NCI-H345 treated with DMSO at 0.1 percent for 48 hours (cell line): Measurements from ENCODE around the gene PHF21A.
A peak's percentile ranks its signal among the peaks of the same experiment; 100 is the strongest.

Experiments
- DNase-seq: peaks from one replicate; lab custom pipeline; 2025; ENCODE audit not compliant: unreplicated experiment; lab: John Stamatoyannopoulos, UW

Gene PHF21A

GRCh38 chr11:46121301-46121723, at the start of gene PHF21A:
Gene PHF21A, minus strand, starts transcription at chr11:46121454. Its CDS starts 37,235 bp downstream, at chr11:46084219.
- peak; percentile 62 for DNase-seq

GRCh38 chr11:46170797-46171196, 49.5 kb upstream of the PHF21A start:
- no peak for DNase-seq

GRCh38 chr11:46162700-46163099, 41.4 kb upstream of the PHF21A start:
- no peak for DNase-seq

- DNase-seq: no peak
Observed at GRCh38 chr11:46161201-46161600, 39.9 kb upstream of the PHF21A start.

DNA sequence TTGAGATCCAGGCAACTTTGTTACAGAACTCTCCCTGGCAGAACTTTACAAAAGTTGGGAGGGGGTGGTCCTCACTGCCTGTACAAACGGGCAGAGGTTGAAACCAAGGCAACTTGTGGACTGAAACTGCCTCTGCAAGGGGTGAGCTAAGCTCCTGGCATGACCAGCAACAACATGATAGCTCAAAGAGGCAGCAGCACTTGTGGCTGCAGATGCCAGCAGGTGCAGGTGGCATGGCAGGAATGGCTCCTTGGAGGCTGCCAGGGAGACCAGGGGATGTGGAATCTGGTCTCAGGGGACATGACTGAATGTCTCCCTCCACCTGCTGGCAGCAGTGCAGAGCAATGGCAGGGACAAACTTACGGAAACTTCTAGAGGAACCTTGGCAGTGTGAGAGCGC, 38.8 kb upstream of the PHF21A start:
- no peak for DNase-seq

- DNase-seq: no peak
Observed at GRCh38 chr11:46159680-46160079, 38.4 kb upstream of the PHF21A start.

DNA sequence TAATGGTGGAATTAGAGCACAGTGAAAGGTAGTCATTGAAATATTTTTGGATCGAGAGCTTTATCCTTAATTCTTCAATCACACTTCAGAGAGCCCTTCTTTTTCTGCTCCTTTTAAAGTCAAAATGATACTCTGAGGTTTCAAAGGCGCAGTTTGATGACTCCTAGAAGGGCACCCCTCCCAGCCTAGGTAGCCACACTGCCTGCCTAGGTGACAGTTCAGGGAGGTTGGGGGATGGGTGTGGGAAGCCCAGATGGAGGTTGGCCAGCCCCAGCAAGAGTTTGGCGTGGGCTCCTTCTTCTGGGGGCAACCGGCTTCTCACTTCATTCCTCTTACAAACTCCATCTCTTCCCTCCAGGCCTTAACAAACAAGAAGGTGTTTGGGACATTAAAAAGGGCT, 28.6 kb upstream of the PHF21A start:
- no peak for DNase-seq

DNA sequence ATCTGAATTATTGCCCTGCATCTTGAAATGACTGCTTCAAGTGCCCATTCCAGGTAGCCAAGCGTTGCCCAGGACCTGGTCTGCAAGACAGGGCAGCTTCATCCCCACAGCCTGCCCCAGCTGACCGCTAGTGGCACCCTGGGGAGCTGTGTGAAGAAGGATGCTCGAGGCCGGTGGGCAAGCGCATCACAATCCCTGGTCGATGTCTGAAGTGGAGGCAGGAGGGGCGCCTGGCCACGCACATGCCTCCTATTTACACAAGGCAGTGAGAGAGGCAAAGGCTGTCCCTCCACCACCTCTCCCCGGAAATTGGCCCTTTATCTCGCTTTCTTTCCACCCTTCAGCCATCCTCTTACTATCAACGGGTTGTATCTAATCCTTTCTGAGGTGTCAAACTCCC, 28.1 kb upstream of the PHF21A start:
- no peak for DNase-seq

DNA sequence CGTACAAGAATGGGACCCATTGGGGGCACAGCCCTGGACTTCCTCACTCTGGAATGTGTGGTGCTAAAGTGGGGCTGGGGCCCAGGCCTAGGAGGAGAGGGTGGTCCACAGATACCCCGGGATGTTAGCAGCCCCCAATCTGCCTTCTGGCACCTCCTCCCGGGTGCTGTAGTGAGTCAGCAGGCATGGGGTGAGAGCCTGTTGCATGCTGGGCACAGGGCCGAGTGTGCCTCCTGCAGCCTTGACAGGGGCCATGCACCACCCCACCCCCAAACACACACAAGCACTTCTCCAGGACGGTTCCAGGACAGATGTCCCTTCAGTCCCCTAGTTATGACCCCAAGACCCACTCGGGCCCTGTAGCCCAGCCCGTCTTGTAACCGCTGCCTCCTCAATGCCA, 23.5 kb upstream of the PHF21A start:
- no peak for DNase-seq

- DNase-seq: no peak
Observed at GRCh38 chr11:46143049-46143806, 22.0 kb upstream of the PHF21A start.

- no peak for DNase-seq
Observed at GRCh38 chr11:46142561-46142960, 21.3 kb upstream of the PHF21A start.

- DNase-seq: no peak
Observed at GRCh38 chr11:46141597-46141996, 20.3 kb upstream of the PHF21A start.

- DNase-seq: no peak
Observed at GRCh38 chr11:46134540-46134939, 13.3 kb upstream of the PHF21A start.

GRCh38 chr11:46134061-46134460, 12.8 kb upstream of the PHF21A start:
- no peak for DNase-seq

DNA sequence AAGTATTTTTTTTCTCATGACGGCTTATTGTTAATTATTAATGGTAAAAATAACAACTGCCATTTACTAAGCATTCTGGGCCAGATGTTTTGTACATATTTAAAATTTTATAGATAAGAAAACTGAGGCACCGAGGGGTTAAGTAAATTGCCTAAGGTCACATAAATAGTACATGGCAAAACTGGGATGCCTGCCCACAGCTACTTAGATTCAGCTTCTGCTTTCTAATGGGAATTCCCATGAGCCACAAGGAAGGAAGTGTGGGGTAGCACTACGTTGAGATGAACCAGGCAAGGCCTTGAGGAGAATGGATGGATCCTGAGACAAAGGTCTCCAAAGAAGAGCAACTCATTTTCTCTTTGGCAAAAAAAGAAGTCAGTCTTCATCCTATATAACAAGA, 11.9 kb upstream of the PHF21A start:
- no peak for DNase-seq

DNA sequence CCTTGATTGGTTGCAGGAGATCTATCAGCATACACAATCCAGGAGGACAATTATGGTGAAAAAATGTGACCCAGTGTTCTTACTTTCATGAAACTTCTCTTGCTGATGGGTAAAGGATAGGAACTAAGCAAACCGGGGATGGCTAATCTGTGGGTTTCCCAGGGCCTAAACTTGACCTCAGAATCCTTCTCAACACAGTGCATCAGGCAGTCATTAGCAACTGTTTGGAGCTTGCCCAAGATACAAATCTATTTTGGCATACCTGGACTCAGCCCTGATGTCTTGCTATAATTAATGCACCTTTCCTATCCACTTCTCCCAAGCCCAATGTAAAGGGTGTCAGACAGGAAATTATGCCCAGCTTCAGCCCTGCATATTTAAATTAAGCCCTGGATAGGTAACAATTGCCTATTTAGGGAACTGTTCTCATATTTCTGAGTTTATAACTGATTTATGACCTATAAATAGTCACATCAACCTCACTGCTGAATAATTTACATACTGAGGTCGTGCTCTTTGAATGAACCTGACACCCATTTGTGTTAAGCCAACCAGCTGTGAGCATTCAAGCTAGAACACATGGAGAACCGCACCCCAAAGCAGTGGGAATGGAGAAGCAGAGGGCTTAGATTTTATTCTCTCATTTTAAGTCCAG, 9.2 kb upstream of the PHF21A start:
- DNase-seq: no peak

DNA sequence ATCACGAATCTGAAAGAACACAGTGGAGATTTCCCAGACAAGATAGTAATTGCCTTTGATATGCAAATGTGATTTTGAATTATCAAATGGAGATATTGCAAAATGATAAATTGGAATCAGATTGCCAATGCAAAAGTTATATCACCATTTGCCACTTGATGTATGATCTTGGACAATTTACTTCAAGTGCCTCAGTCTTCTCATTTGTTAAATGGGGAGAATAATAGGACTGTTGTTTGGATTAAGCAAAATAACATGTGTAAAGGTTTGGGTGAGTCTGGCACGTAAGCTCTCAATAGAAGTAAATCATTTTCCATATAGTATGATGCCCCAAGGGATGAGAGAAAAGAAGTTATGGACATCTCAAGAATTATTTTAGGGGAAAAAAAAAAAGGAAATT, 7.9 kb upstream of the PHF21A start:
- no peak for DNase-seq

DNA sequence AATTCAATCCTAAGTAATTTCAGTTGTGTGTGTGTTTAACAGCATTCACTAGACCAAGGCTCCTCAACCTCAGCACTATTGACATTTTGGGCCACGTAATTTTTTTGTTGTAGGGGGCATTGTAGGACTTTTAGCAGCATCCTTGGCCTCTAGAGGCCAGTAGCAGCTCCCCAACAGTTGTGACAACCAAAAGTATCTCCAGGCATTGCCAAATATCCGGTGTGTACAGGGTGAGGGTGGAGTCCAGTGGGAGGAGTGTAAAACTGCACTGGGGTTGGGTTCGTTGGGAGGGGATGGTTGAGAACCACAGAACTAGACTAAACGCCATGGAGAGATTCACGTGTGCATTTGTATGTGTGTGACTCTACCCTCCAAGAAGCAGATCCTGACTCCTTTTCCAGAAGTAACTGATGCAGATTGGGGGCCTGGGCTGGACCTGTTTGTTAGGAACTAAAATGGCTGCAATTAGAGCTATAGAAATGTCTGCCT, 5.9 kb upstream of the PHF21A start:
- DNase-seq: no peak

DNA sequence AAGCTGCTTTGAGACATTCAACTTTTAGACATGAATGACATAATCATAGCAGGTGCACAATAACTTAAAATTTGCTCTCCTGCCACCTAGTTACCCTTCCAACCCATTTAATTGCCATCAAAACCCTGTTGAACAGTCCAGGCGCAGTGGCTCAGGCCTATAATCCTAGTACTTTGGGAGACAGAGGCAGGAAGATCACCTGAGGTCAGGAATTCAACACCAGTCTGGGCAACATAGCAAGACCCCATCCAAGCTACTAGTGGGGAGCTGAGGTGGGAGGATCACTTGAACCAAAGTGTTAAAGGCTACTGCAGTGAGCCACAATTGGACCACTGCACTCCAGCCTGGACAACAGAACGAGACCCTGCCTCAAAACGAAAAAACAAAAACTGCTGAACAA, 4.0 kb upstream of the PHF21A start:
- no peak for DNase-seq

GRCh38 chr11:46122945-46123715, 1.9 kb upstream of the PHF21A start:
- no peak for DNase-seq

DNA sequence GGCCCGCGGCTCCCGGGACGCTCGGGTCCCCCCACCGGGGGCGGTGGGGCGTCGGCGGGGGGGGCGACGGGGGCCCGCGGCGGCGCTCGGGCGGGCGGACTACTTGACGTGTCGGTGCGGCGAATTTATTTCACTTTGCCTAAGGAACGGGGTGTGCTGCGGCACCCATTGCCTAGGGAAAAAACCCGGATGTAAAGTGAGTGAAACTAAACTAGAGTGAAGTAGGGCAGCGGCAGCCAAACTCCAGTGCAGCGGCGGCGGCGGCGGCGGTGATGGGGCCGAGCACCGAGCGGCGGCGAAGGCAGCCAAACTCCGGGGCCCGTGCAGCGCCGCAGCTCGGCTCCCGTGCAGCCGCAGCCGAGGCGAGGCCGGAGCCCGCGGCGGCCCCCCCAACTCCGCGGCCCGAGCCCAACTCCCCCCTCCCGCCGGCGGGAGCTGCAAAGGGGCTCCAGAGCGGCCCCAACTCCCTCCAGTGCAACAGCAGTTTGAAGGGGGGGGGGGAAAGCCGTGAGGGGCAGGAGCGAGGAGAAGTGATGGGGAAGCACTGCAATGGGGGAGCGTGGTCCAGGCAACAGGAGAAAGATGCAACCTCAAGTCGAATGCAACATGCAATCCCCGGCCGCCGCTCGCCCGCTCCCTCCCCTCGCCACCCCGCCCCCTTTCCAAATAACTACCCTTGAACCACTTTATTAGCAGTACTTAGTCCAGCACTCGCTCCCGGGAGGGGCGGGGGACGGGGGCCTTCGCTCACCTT, 647 bp upstream of the PHF21A start:
- peak; percentile 74 for DNase-seq
